ENCODE data around the gene NGB. TPM values are rescaled to one million over a fixed set of nuclear protein-coding genes. Genes with fewer than 3 reads are reported as not detected.

The NGB gene
- total RNA-seq, 1 donor from 2014 or later: not detected

GRCh38 chr14:77309131-77309530 is 38.1 kb upstream of the NGB start:
- Histone ChIP-seq H3K4me3 (ENCODE audit: low read depth, low read length) (no peak overlapping the region), H3K27me3 (ENCODE audit: control insufficient read depth, insufficient read depth, low read length) (no peaks in the 10 kb centered on the region), H3K36me3 (ENCODE audit: control insufficient read depth, insufficient read depth, low read length) (no peaks in the 10 kb centered on the region)
- DNase-seq (ENCODE audit: low read depth): no peak
- TF ChIP-seq CTCF (IDR thresholded peaks at IDR 0.05; ENCODE audit: insufficient read depth, low read length, poor library complexity, severe bottlenecking): no peak

DNA sequence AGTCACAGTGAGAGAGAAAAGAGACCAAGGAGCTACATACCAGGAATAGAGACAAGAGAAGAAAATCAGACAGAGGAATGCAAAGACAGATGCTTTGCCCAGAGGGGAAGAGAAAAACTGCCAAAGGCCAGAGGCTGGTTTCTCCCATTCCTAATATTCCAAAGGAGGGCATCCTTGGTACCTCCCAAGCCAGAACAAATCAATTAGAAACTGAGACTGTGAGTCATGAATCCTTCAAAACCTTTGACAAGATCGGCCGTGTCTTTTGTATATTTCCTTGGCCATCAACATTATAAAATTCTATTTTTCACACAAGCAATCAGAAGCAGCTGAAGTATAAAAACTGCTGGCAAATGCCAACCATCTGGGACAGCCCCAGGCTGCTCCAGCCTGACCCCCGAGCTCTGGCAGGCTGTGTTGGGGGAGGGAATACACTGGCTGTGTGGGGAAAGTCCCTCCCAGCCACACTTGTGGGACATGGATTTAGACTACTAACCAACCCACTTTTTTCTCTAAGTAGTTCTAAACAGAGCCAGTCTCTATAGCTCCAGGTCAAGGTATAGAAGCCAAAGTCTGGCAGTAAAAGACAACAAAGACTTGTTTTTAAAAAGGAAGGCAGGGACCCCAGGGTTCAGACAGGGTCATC is 36.0 kb upstream of the NGB start:
- DNase-seq (ENCODE audit: low read depth): no peak
- H3K4me3 ChIP-seq (ENCODE audit: low read depth, low read length): no peak overlapping the region

DNA sequence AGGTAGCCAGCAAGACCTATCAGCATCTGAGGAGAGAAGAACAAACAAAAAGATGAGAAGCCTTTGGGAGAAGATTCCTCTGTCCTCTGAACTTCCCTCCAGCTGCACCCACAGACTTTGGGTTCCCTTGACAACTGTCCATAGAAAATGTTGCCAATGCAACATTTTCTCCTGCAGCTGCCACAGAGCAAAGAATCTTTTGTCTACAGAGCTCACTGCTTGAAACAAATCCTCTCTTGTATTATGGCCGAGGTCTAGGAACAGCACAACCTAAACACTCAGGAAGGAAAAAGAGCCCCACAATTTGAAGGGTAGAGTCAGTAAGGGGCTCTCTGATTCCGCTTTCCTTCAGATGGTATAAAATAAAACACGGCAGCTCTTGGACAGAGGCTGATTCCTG is 35.4 kb upstream of the NGB start:
- TF ChIP-seq CTCF (IDR thresholded peaks at IDR 0.05; ENCODE audit: insufficient read depth, low read length, poor library complexity, severe bottlenecking): no peak
- no peak overlapping the region for H3K4me3 ChIP-seq (ENCODE audit: low read depth, low read length)
- no peak for DNase-seq (ENCODE audit: low read depth)
- H3K36me3 ChIP-seq (ENCODE audit: control insufficient read depth, insufficient read depth, low read length): no peaks in the 10 kb centered on the region
- H3K27me3 ChIP-seq (ENCODE audit: control insufficient read depth, insufficient read depth, low read length): no peaks in the 10 kb centered on the region

More for the DNA sequence above, 36.0 kb upstream of the NGB start:
- no peaks in the 10 kb centered on the region for H3K36me3 ChIP-seq (ENCODE audit: control insufficient read depth, insufficient read depth, low read length)
- no peak for TF ChIP-seq CTCF (IDR thresholded peaks at IDR 0.05; ENCODE audit: insufficient read depth, low read length, poor library complexity, severe bottlenecking)
- H3K27me3 ChIP-seq (ENCODE audit: control insufficient read depth, insufficient read depth, low read length): no peaks in the 10 kb centered on the region

- Histone ChIP-seq H3K27me3 (ENCODE audit: control insufficient read depth, insufficient read depth, low read length) (no peaks in the 10 kb centered on the region), H3K36me3 (ENCODE audit: control insufficient read depth, insufficient read depth, low read length) (no peaks in the 10 kb centered on the region), H3K4me3 (ENCODE audit: low read depth, low read length) (no peak overlapping the region)
- no peak for DNase-seq (ENCODE audit: low read depth)
- TF ChIP-seq CTCF (IDR thresholded peaks at IDR 0.05; ENCODE audit: insufficient read depth, low read length, poor library complexity, severe bottlenecking): no peak
These were observed 34.7 kb upstream of the NGB start for GRCh38 chr14:77305696-77306095.

DNA sequence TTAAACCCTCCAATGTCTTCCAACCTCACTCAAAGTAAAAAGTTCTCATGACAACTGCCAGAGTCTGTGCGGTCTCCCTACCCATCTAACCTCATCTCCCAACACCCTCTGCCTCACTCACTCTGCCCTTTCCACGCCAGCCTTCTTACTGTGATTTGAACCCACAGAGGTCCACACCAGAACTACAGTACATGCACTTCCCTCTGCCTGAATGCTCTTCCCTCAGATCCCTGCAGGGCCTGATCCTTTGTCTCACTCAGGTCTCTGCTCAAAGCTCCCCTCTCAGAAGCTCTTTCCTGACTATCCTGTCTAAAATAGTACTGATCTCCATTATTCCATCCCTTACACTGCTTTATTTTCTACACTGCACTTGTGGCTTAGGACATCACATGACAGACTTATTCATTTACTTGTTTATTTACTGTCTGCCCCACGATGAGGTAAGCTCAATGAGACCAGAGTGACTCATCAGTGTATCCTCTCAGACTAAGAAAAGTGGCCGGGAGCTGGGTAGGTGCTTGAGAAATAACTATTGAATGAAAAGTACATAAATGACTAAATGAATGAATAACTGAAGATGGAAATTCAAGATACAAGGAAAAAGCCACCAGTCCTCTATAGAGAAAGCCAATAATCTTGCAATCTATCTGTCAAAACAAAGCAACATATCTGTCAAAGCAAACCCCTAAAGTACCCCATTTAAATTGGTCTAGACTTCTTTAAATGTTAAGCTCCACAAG is 32.6 kb upstream of the NGB start:
- DNase-seq (ENCODE audit: low read depth): peak; percentile 96
- H3K27me3 ChIP-seq (ENCODE audit: control insufficient read depth, insufficient read depth, low read length): no peaks in the 10 kb centered on the region
- H3K4me3 ChIP-seq (ENCODE audit: low read depth, low read length): no peak overlapping the region
- no peaks in the 10 kb centered on the region for H3K36me3 ChIP-seq (ENCODE audit: control insufficient read depth, insufficient read depth, low read length)
- TF ChIP-seq CTCF (IDR thresholded peaks at IDR 0.05; ENCODE audit: insufficient read depth, low read length, poor library complexity, severe bottlenecking): no peak

All from kidney epithelial cell (primary cell).